Measurements from ENCODE around the gene FBXO47.

DNA sequence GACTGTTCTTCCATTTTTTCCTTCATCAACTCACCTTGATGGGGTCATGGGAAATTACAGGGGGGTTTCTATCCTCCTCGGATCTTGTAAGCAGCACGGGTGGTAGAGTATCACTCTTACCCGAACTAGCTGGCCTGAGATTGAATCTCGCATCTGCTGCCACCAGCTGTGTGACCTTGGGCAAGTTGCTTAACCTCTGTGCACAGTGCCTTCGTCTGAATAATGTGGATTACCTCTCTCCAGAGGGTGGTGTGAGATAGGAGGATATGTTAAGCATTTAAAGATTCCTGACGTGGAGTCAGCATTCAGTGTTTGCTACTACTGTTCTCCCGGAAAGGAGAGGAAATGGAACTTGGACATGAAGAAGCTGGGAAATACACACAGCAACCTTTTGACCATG lies 72.9 kb downstream of the FBXO47 start:
- TF ChIP-seq POLR2A (IDR thresholded peaks at IDR 0.05; ENCODE audit: low read depth, low read length), result no peak
- TF ChIP-seq, protein P1, sequence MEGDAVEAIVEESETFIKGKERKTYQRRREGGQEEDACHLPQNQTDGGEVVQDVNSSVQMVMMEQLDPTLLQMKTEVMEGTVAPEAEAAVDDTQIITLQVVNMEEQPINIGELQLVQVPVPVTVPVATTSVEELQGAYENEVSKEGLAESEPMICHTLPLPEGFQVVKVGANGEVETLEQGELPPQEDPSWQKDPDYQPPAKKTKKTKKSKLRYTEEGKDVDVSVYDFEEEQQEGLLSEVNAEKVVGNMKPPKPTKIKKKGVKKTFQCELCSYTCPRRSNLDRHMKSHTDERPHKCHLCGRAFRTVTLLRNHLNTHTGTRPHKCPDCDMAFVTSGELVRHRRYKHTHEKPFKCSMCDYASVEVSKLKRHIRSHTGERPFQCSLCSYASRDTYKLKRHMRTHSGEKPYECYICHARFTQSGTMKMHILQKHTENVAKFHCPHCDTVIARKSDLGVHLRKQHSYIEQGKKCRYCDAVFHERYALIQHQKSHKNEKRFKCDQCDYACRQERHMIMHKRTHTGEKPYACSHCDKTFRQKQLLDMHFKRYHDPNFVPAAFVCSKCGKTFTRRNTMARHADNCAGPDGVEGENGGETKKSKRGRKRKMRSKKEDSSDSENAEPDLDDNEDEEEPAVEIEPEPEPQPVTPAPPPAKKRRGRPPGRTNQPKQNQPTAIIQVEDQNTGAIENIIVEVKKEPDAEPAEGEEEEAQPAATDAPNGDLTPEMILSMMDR (conservative IDR thresholded peaks at IDR 0.05; ENCODE audit: low read depth, low read length), result no peak
